Measurements from ENCODE around the gene TRAPPC14.

TRAPPC14 gene

GRCh38 chr7:100163006-100163531 lies 4.5 kb upstream of the TRAPPC14 start:
- in situ Hi-C loops (cut with HindIII; ENCODE audit: low sequenced_read_pairs): no loop called here
- TF ChIP-seq CTCF (IDR thresholded peaks at IDR 0.05; ENCODE audit: low read depth, low read length): no peak
- DNase-seq (ENCODE audit: low read depth, low spot score): no peak
- H3K4me3 ChIP-seq (ENCODE audit: low read depth, low read length): no peak overlapping the region

- DNase-seq (ENCODE audit: low read depth, low spot score): no peak
- no peak overlapping the region for H3K4me3 ChIP-seq (ENCODE audit: low read depth, low read length)
- in situ Hi-C loops (cut with HindIII; ENCODE audit: low sequenced_read_pairs): no loop called here
- TF ChIP-seq CTCF (IDR thresholded peaks at IDR 0.05; ENCODE audit: low read depth, low read length): no peak
These were observed 1.5 kb upstream of the TRAPPC14 start for GRCh38 chr7:100160067-100160466.

- DNase-seq (ENCODE audit: low read depth, low spot score): no peak
- H3K4me3 ChIP-seq (ENCODE audit: low read depth, low read length): peak overlapping the region; percentile 57
- in situ Hi-C loops (cut with HindIII; ENCODE audit: low sequenced_read_pairs): no loop called here
- TF ChIP-seq CTCF (IDR thresholded peaks at IDR 0.05; ENCODE audit: low read depth, low read length): no peak
These were observed 638 bp upstream of the TRAPPC14 start for GRCh38 chr7:100159099-100159623.

GRCh38 chr7:100157334-100158228 lies 942 bp downstream of the TRAPPC14 start:
- no peak for DNase-seq (ENCODE audit: low read depth, low spot score)
- TF ChIP-seq CTCF (IDR thresholded peaks at IDR 0.05; ENCODE audit: low read depth, low read length): peak; percentile 28
- peak overlapping the region; percentile 57 for H3K4me3 ChIP-seq (ENCODE audit: low read depth, low read length)
- in situ Hi-C loops (cut with HindIII; ENCODE audit: low sequenced_read_pairs): no loop called here

DNA sequence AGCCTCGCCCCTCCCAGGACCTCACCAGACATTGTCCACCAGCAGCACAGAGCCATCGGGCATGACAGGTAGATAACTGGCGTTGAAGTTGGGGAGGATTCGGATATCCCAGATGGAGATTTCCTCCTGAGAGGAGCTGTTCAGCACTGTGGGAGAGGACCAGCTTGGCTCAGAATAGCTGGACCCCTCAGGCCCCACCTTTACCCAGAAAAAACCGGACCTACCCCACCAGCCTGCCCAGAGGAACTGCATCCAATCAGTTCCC lies 1.5 kb downstream of the TRAPPC14 start:
- DNase-seq (ENCODE audit: low read depth, low spot score): no peak
- TF ChIP-seq CTCF (IDR thresholded peaks at IDR 0.05; ENCODE audit: low read depth, low read length): no peak
- in situ Hi-C loops (cut with HindIII; ENCODE audit: low sequenced_read_pairs): no loop called here
- H3K4me3 ChIP-seq (ENCODE audit: low read depth, low read length): peak overlapping the region; percentile 57

DNA sequence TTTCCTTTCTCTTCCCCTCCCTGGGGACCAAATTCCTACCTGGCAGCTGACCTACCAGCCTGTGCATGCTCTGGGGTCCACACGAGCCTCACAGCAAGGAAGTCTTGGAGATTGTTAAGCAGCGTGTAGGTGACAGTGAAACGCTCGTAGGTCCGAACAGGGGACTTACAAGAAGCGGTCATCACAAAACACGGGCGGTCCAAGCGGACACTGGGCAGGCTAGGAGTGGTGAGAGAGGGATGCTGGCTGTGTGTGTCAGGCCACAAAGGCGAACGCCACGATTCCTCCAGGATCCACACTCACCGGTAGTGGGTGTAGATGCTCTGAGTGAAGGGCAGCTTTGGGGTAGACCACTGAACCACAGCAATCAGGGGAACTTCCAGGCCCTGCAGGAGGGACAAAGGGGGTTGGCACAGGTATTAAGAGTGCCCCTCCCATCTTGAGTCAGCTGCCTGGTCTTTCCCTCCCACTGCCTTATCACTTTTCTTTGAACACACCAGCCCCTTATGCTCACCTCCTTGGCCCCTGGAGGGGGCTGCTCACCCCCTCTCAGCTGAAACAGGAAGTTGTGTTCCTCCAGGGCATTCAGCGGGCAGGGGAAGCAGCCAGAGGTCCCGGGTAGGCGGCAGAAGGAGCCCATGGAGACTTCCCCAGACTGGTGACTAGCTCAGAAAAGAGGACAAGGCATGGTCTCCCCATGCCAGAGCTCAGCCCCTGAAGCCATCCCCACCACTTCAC lies 2.0 kb downstream of the TRAPPC14 start:
- in situ Hi-C loops (cut with HindIII; ENCODE audit: low sequenced_read_pairs): no loop called here
- TF ChIP-seq CTCF (IDR thresholded peaks at IDR 0.05; ENCODE audit: low read depth, low read length): no peak
- no peak overlapping the region for H3K4me3 ChIP-seq (ENCODE audit: low read depth, low read length)
- no peak for DNase-seq (ENCODE audit: low read depth, low spot score)
